Ishikawa (cell line): Measurements from ENCODE around the gene HHIPL1.

Source experiments
- CREB1 ChIP-seq: IDR thresholded peaks from 2 replicates; pipeline ENCODE4 v1.6.1; 2012; ENCODE audit warnings: low read depth
- EP300 ChIP-seq: IDR thresholded peaks from 2 replicates; pipeline ENCODE4 v1.6.1; 2012; ENCODE audit warnings: borderline replicate concordance
- NFIC ChIP-seq: IDR thresholded peaks from 2 replicates; pipeline ENCODE4 v1.6.1; 2012
- RAD21 ChIP-seq: IDR thresholded peaks from 2 replicates; pipeline ENCODE4 v1.6.1; 2012; ENCODE audit warnings: low read depth
- TAF1 ChIP-seq: IDR thresholded peaks from 2 replicates; pipeline ENCODE4 v1.6.1; 2012; ENCODE audit warnings: low read depth, mild to moderate bottlenecking
- TCF12 ChIP-seq: IDR thresholded peaks from 2 replicates; pipeline ENCODE4 v1.6.1; 2012; ENCODE audit warnings: low read depth

DNA sequence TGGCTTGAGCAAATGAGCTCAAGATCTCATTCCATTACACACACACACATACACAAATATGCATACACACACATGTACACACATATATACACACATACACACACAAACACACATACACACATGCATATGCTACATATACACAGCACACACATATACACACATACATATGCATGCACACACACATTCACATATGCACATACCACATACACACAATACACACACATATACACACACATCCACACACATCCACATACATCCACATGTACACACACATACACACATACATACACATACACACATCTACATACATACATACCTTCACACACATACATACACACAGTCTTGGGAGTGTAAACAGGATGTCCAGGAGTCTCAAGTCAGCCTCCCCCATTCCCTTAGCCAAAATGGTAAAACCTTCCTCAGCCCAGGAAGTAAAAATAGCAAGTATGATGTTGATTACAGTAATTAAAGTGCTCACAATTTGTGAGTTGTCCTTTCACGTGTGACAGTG, 12.8 kb downstream of the HHIPL1 start:
- no peak for TF ChIP-seq EP300
- TF ChIP-seq TAF1 = no peak
- no peak for TF ChIP-seq TCF12
- TF ChIP-seq RAD21 = no peak
- TF ChIP-seq CREB1 = no peak
- TF ChIP-seq NFIC = no peak
